GM04503 (cell line): ENCODE data around the gene SOX18.
"Not testable (repeated sequence)": the region's sequence is repeated elsewhere in the genome, so short reads cannot be mapped to it uniquely, and the experiment has no call there.

Experiments
- DNase-seq: peaks from one replicate; pipeline ENCODE4 v3.0.0-alpha.2; 2012; ENCODE audit warnings: low read depth

The SOX18 gene

DNA sequence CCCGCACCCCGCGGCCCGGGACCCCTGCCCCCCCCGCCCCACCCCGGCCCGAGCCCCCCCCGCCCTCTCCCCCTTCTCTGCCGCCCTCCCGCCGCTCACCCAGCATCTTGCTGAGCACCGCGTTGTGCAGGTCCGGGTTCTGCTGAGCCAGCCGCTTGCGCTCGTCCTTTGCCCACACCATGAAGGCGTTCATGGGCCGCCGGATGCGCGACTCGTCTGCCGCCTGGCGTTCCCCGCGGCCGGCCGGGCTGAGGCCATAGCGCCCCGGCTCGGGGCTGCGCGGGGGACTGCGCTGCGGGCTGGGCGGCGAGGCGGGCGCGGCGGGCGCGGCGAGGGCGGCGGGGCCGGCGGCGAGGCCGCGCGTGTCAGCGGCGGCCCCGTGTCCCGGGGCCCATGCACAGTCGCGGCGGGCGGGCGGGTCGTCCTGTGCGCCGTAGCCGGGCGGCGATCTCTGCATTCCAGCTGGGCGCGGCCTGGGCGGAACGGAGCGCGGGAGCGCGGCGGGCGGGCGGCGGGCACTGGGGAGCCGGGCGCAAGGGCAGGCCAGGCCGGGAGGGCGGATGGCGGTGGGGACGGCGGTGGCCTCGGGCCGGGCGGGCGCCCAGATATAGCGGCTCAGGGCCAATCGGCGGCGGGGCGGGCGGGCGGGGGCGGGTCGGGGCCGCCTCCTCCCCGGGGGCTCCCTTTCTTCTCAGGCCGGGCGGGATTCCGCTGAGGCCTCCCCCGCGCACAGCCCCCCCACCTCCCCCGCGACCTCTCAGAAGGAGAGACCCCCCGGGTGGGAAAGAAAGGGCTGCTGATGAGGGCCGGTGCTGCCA, at the start of gene SOX18:
Gene SOX18, minus strand, starts transcription at position 580 of the 818 bp plus-strand sequence. Its CDS starts 123 bp downstream, at position 457.
- no peak for DNase-seq

DNA sequence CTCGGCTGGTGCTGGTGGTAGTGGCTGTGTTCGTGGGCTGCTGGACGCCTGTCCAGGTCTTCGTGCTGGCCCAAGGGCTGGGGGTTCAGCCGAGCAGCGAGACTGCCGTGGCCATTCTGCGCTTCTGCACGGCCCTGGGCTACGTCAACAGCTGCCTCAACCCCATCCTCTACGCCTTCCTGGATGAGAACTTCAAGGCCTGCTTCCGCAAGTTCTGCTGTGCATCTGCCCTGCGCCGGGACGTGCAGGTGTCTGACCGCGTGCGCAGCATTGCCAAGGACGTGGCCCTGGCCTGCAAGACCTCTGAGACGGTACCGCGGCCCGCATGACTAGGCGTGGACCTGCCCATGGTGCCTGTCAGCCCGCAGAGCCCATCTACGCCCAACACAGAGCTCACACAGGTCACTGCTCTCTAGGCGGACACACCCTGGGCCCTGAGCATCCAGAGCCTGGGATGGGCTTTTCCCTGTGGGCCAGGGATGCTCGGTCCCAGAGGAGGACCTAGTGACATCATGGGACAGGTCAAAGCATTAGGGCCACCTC, 49.1 kb upstream of the SOX18 start:
- DNase-seq = no peak

DNA sequence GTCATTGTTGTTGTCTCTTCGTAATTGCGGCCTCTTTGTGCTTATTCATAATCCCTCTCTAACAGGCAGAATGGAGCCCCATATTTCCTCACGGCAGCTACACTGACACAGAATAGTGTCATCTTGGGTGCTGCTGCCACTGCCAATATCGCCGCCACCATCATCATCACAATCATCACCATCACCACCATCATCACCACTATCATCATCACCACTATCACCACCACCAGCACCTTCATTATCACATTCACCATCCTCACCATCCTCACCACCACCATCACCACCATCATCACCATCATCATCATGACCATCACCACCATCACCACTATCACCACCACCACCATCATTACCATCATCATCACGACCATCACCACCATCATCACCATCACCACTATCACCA, 47.1 kb upstream of the SOX18 start:
- no peak for DNase-seq

DNA sequence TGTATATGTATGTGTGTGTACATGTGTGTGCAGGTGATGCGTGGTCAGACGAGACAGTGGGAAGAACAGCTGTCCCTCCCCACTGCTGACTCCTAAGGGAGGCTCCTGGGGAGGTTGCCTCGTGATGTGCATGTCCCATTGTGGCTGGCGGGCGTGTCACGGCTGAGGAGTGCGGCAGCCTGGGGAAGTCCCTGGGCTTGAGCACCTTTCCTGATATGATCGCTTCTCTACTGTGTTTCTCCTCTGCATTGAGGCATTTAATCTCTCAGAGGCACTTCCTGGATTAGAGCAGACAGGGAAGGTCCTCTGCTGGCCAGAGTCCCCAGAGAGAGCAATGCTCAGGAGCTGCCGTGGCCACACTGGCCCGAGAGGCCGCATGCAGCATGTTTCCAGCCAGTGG, 46.5 kb upstream of the SOX18 start:
- DNase-seq = no peak

DNA sequence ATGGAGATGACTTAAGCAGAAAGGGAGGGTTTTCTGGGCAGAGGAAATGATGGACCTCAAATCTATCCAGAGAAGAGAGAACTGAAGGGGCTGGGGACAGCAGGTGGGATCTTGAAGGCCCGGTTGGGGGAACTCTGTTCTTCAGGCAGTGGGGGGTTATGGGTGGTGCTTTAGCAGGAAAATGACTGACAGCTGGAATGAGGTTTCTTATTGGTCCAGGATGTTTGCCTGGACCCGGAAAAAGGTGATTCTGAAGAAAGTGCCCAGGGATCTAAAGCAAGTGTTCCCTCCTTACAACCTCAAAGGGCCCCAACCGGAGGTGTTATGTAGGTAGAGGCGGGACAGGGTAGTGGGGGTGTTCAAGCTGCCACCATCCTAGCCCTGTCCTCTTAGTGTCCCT, 46.0 kb upstream of the SOX18 start:
- no peak for DNase-seq

DNA sequence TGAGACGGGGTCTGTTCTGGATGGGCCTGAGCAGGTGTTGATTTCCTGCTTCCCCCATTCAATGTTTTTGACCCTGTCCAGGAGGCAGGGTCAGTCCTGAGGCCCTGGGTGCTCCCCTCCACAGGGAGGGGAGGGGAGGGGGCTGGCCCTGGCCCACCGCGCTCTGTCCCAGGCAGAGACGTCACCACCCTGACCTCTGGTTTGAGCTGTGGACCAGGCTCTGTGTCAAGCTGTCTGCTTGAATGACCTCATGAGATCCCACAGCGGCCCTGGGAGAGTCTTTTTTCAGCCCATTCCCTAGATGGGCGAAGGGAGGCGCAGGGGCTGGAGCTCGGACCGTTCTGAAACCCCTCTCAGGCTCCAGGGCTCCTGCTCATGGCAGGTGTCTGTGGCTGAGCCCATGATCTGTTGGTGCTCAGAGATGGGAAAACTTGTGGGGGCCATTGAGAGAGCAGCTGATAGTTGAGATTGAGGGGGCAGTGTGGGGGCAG, 43.6 kb upstream of the SOX18 start:
- DNase-seq = no peak

DNA sequence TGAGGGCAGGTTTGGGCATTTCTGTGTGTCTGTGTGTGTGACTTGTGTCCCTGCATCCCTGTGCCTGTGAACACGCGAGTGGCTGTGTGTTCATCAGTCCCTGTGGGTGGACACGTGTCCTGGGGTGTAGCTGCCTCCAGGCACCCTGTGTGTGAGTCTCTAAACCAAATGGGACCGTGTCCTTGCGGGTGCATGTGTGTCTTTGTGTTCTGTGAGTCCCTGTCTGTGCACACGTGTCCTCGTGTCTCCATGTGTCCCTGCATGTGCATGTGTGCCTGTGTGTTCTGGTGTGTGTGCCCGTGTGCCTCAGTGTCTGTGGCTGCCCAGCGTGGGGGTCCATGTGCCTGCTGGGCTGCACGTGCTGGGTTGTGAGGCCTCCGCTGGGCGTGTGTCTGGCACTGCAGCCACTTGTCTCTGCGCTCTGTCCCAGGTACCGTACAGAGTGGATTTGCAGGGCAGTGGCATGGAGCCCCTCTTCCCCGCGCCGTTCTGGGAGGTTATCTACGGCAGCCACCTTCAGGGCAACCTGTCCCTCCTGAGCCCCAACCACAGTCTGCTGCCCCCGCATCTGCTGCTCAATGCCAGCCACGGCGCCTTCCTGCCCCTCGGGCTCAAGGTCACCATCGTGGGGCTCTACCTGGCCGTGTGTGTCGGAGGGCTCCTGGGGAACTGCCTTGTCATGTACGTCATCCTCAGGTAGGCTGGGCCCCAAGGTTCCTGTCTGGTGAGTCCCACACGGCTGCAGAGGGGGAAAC, 43.0 kb upstream of the SOX18 start:
- DNase-seq = no peak

DNA sequence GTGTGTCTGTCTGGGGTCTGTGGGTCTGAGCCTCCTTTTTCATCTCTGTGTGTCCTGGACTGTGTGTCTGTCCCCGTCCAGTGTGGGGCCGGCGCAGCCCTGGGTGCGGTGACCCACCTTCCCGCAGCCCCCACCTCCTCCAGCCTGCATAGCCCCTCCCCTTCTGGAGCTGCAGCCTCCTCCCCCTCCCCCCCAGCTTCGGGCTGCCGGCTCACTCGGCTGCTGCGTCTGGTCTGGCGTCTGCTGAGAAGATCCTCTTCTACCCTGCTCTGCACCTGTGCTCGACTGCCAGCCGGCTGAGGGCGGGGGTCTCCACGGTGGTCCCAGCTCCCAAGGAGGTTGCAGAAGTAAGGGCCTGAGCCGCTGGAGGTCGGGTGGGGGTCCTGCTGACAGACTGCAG, 42.3 kb upstream of the SOX18 start:
- DNase-seq = no peak

DNA sequence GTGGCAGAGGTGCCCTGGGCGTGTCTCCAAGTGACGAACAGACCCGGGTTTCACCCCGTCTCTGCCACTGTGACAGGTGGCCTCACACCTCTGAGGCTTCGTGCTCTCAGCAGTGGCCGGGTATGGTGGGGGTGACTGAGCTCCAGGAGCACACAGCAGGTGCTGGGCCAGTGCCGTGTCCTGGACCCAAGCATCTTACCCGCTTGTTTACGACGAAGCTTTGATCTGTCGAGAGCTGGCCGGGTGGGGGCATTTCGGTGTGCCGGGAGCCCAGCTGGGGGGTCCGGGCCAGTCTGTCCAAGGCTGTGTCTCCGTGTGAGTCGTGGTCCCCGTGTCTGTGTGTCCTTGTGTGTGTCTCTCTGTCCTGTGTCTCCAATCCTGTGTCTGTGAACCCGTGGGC, 41.9 kb upstream of the SOX18 start:
- DNase-seq = no peak

DNA sequence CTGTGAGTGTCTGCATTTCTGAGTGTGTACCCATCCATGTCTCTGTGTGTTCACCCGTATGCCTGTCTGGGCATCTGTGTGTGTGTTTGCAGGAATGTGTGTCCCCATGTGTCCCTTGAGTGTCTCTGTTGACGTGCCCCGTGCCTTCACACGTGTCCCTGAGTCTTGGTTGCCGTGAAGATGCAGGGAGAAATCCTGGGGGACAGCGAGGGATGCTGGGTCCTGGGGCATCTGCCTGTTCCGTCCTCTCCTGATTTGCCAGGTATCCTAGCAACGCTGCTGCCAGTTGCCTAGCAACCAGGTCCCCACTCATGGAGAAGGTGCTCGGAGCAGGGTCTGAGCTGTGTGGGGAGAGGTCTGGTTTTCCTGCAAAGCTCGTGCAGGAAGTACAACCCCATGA, 40.7 kb upstream of the SOX18 start:
- DNase-seq = no peak

DNA sequence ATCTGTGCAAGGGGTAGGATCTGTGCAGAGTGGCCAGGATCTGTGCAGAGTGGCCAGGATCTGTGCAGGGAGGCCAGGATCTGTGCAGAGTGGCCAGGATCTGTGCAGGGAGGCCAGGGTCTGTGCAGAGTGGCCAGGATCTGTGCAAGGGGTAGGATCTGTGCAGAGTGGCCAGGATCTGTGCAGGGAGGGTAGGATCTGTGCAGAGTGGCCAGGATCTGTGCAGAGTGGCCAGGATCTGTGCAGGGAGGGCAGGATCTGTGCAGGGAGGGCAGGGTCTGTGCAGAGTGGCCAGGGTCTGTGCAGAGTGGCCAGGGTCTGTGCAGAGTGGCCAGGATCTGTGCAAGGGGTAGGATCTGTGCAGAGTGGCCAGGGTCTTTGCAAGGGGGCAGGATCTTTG, 39.1 kb upstream of the SOX18 start:
- DNase-seq = not testable (repeated sequence)

DNA sequence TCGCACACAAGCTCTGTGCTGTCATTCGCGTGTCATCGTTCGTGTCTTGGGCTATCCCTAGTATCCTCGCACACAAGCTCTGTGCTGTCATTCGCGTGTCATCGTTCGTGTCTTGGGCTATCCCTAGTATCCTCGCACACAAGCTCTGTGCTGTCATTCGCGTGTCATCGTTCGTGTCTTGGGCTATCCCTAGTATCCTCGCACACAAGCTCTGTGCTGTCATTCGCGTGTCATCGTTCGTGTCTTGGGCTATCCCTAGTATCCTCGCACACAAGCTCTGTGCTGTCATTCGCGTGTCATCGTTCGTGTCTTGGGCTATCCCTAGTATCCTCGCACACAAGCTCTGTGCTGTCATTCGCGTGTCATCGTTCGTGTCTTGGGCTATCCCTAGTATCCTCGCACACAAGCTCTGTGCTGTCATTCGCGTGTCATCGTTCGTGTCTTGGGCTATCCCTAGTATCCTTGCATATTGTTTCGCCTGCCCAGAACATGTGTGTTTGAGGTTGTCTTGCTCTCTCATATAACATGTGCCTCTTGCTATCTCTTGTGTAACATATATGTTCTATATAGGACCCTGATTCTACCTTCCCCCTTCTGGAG, 37.9 kb upstream of the SOX18 start:
- DNase-seq = not testable (repeated sequence)

DNA sequence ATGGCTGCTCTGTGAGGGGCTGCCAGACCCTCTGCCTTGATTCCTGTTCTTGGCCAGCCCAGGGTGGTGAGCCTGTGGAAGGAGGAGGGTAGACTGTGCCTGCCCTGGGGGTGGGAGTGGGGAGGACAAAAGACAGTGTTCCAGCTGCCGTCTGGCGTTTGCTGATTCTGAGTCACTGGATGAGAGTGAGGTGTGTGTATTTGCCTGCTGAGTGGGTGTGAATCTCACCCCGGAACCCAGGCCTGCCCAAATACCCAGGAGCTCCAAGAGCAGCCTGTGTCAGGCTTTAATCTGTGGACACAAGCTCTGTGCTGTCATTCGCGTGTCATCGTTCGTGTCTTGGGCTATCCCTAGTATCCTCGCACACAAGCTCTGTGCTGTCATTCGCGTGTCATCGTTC, 37.4 kb upstream of the SOX18 start:
- DNase-seq = no peak

DNA sequence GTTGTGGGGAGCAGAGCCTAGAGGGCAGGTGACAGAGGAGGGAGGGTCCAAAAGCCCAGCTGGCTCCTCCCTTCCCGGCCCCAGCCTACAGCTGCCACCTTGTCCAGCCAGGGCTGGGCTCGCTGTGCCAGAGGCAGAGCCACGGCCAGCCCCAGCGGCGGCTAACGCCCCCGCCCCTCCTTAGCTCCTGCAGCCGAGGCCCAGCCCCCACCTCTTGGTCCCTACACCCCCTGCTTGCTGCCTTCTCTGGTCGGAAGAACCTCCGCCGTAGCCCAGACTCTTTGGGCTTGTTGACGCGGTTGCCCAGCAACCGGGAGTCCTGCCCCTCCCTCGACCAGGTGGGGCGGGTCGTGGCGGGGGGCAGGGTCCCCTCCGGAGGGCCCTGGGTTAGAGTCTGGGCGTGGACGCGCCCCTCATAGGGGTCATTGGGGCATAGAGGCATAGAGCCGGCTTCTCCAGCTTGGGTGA, 35.3 kb upstream of the SOX18 start:
- no peak for DNase-seq

DNA sequence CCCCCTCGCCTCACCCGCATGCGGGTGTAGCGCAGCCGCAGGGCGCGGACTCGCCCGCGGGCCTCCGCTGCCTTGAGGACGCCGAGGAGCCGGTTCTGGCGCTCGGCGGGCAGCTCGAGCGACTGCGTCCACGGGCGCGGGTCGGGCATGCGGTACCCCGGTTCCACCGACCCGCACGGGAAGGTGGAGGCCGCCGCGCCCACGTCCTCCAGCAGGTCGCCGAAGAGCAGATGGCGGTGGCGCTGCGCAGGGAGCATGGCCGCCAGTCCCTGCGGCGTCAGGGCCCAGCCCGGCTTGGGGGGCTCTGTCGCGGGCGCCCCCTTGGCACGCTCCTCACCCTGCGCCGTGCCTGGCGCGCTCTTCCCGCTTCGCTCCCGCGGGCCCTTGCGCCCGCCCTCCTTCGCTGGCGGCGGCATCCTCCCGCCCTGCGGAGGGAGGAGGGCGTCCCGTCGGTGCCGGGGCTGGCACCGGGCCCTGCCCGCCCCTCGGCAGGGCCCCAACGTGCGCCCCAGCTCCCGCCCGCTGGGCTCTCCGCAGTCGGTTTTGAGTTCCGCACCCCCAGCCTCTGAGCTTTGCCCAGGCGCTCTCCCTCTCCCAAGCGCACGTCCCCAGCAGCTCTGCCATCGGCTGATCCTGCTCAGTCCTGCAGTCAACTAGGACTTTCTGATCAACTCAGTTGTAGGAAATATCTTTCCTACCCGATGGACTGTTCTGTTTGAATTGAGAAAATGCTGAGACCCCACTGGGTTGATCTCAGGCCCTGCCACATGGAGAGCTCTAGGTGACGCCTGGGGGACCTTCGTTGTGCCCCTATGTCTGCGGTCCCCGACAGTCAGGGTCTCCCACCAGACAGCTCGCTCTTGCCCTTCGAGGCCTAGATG, 34.6 kb upstream of the SOX18 start, which contains the start of gene LKAAEAR1:
Gene LKAAEAR1, minus strand, starts transcription at position 595 of the 881 bp plus-strand sequence. Its CDS starts 179 bp downstream, at position 416.
- DNase-seq = no peak

DNA sequence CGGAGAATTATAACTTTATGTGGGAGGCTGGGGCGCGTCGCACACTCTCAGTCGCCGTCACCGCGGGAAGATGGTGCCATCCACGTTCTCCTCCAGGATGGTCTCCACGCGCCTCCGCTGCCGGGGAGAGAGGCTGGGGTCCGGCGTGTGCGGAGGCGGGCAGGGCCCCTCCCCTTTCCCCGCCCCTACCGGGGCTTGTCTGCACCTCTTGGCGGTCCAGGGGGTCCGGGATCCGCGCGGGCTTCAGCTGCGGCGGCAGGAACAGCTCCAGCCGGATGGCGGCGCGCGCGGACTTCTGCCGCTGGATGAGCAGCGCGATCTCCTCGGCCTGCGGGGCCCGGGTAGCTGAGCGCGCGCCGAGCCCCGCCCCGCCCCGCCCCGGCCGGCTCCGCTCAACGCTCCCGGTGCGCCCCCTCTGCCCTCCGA, 34.0 kb upstream of the SOX18 start:
- no peak for DNase-seq

DNA sequence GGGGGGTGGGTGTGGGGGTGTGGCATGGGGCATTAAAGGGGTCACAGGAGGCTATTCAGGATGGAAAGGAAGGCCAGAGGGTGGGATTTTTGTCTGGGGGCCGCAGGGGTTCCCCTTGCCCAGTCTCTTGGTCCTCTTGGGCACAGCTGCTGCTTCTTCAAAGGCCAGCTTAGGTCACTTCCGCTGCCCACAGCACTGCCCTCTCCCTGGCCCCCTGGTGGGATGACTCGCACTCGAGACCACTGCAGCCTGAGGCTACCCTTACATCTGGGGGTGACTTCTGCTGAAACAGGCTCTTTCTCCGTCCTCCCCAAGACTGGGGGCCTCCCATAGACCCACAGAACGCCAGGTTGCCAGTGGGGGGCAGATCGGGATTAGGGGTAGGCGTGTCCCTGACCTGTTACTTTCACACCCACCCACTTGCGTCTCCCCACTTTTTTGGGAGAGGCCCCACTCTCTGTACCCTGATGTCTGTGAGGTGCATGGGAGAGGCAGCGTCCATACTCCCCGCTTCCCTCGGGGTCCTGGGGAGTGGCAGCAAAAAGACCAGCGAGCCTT, 33.5 kb upstream of the SOX18 start:
- no peak for DNase-seq

DNA sequence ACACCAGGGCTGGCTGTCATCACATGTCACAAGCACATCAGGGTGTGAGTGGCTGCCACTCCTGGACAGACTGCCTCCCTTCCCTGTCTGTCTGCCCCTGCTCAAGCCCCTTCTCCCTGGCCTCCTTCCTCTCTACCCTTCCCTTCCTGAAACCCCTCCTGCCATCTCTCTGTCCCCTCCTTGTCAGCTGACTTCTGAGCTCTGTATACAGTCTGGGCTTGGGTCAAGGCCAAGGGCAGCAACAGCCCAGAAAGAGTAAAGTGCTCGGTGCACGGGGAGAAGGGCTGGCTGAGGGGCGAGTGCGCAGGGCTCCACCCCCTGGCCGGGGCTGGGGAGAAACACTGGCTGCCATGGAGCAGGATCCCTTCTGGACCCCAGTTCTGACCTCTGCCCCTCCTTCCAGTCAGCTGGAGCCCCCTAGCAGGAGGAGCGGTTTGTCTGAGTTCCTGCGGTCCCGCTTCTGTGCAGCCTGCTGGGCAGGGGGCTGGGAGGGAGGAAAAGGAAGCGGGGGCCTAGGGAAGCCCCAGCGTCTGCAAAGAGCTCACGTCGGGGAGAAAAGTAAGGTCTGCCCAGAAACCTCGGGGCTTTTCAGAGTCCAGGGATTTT, 32.8 kb upstream of the SOX18 start:
- no peak for DNase-seq

DNA sequence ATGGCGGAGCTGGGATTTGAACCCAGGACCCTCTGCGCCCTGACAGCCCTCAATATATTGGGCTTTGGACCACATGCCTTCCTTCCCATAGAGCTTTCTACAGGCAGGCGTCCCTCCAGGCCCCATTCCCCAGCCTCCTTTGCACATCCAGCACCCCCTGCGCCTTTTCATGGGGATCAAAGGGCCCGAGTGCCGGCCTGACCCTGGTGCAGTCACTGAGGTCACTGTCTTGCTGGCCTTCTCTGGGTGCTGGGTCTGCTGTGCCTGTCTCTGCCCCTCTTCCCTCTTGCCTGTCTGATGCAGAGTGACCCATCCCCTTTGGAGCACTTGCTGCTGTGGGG, 32.2 kb upstream of the SOX18 start:
- DNase-seq = no peak

DNA sequence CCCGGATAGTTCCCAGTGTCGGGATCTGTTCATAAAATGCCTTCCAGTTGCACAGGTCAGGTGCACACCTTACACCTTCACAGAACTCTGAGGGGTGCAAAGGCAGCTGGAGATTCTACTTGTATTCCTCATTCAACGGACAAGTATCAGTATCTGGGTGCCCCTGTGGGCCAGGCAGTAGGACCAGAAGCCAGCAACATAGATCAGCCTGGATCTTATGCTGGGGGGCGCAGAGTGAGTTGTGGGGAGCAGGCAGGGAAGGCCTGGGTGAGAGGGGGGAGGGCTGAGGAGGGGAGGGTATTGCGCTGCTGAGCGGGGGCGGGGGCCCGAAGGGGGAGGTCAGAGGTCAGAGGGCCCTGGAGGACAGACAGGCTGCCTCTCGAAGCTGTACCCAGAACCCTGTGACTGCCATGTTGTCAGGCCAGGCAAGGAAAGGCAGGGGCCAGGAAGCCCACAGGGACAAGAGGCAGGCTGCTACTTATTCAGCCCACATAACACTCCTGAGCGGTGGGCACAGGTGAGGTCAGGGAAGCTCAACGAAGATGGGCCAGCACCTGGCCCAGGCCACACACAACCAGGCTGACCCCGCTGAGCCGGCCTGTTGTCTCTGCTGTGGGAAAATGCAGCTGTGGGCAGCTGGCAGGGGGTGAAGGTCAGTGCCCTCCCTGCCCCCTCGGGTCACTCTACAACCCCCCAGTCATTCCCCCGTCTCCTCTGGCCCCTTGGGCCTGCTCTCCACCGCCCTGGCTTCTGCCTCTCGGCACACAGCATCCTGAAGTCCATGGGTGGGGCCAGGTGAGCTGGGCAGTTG, 31.6 kb upstream of the SOX18 start:
- no peak for DNase-seq
